HG02981 (cell line): Measurements from ENCODE around the gene CASP10.

Source experiments
- ATAC-seq: cut with Tn5 transposase; IDR thresholded peaks from one replicate; pipeline ENCODE4 v1.9.1; 2021; ENCODE audit warnings: mild to moderate bottlenecking, moderate library complexity; ENCODE audit not compliant: unreplicated experiment

CASP10 gene

DNA sequence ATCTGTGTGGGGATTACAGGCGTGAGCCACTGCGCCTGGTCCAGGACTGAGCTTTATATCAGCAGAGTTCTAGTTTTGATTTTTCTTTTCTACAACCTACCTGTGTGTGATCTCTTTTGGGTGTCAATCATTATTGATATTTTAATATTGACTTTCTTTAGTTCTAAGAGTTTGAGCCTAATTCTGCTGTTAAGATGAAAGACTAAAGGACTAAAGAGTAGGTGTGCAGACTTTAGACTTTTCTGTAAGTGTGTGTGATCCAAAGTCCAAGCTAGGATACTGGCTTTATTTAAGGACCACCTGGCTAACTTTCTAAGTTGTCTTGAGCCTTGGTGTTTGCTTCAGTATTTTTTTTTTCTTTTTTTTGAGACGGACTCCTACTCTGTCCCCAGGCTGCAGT lies 12.4 kb downstream of the CASP10 start:
- no peak for ATAC-seq

DNA sequence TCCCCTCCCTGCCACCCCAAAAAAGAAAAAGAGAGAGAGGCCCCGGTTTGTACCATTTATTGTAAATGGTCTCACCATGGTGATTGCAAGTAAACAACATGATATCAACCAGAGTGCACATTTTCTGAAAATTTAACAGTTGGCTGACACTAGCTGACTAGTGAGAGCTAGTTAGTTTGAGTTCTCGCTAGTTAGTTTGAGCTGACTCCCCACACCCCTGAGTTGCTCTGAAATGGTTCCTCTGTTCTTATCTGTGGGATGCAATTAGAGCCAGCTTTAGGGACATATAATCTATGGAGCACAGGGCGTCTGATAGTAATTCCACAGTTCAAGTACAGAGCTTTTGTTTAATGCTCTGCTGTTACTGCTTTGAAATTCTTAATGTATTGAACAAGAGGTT lies 13.1 kb downstream of the CASP10 start:
- ATAC-seq, result no peak

DNA sequence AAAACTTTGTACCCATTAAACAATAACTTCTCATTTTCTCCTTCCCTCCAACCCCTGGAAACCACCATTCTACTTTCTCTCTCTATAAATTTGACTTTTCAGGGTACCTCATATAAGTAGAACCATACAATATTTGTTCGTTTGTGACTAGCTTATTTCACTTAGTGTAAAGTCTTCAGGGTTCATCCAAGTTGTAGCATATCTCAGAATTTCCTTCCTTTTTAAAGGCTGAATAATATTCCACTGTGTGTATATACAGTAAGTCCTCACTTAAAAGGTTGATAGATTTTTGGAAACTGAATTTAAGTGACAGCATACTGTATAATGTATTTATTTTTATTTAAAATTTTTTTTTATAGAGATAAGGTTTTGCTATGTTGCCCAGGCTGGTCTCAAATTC lies 13.9 kb downstream of the CASP10 start:
- no peak for ATAC-seq

DNA sequence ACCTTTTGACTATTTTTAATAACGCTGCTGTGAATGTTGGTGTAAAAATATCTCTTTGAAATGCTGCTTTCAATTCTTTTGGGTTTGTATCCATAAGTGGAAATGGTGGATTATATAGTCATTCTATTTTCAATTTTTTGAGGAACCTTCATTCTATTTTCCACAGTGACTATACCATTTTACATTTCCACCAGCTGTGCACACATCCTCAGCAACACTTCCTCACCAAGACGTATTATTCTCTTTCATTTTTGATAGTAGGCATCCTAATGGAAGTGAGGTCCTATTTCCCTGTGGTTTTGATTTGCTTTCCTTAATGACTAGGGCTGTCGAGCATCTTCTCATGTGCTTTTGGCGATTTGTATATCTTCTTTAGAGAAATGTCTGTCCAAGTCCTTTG lies 14.8 kb downstream of the CASP10 start:
- ATAC-seq, result no peak

GRCh38 chr2:201199847-201200246 lies 16.9 kb downstream of the CASP10 start:
- ATAC-seq, result no peak

DNA sequence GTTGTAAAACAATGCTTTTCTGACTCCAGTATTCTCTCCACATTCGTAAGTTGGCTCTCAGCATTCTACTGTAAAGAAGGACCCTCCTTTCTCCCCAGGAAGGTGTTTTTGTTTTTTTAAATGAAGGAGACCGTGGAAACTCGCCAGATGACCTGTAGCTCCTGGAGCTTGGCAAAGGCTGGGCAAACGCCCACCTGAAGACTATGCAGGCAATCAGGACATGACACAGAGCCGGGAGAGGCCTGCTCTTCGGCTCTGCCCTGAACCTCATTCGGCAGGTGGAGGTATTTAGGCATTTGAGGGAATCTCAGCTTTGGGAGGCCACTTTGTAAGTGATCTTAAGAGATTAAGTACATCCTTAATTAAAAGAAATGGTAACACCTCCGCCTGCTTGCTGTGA lies 17.4 kb downstream of the CASP10 start:
- no peak for ATAC-seq

DNA sequence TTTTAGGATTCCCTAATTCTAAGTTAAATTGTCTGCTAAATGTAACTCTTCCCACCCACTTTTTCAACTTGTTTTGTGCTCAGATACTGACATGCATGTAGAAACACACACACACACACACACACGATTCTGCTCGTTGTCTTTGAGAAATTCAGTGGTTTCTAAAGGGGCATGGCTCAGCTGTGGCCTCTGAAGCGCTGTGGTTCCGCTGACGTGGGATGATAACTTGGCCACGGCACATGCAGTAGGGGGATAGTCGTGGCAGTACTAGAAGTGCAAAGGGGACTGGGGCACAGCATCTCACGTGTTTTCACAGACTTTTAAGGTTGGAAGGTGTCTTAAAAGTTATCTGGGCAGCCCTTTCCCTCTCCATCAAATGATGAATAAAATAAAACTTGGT lies 18.4 kb downstream of the CASP10 start:
- ATAC-seq, result no peak

- ATAC-seq, result no peak
Measured at GRCh38 chr2:201203916-201204654, 21.1 kb downstream of the CASP10 start.

- no peak for ATAC-seq
Measured at GRCh38 chr2:201204655-201205514, 21.9 kb downstream of the CASP10 start.

DNA sequence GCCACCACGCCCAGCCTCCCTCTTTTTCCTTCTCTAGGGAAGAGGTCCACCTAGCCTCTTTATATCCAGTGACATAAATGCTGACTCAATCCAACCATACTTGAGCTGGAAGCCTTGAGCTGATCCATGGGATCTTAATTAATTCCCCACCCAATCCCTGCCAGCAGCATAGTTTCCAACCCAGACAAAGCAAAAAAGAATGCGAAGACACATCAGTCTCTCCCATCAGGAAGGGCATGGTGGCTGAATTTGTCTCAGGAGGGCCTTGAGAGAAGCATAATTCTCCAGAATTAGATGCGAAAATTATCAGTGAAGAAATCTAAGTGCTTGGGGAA lies 22.5 kb downstream of the CASP10 start:
- ATAC-seq, result no peak

DNA sequence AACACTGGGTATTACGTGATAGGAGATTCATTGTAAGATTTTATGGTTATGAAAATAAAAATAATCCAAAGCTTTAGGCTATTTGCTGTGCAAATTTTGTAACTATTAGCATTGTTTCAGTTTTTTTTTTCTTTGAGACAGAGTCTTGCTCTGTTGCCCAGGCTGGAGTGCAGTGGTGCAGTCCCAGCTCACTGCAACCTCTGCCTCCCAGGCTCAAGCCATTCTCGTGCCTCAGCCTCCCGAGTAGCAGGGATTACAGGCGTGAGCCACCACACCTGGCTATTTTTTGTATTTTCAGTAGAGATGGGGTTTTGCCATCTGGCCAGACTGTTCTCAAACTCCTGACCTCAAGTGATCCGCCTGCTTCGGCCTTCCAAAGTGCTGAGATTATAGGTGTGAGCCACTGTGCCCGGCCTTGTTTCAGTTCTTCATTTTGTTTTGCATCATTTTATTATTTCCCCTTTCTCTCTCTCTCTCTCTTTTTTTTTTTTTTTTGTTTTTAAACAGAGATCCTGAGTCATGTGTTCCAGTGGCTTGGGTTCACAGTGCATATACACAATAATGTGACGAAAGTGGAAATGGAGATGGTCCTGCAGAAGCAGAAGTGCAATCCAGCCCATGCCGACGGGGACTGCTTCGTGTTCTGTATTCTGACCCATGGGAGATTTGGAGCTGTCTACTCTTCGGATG lies 25.8 kb downstream of the CASP10 start:
- ATAC-seq, result peak; percentile 77

DNA sequence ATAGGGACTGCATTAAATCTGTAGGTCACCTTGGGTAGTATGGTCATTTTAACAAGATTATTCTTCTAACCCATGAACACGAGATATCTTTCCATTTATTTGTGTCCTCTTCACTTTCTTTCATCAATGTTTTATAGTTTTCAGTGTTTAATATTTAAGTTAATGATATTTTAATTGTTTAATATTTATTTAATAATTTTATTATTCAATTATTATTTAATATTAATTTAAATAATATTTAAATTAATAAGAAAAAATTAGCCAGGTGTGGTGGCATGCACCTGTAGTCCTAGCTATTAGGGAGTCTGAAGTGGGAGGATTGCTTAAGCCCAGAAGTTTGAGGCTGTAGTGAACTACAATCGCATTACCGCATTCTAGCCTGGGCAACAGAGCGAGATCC lies 33.0 kb downstream of the CASP10 start:
- ATAC-seq, result no peak

- ATAC-seq, result no peak
Measured at GRCh38 chr2:201216918-201217317, 34.0 kb downstream of the CASP10 start.

DNA sequence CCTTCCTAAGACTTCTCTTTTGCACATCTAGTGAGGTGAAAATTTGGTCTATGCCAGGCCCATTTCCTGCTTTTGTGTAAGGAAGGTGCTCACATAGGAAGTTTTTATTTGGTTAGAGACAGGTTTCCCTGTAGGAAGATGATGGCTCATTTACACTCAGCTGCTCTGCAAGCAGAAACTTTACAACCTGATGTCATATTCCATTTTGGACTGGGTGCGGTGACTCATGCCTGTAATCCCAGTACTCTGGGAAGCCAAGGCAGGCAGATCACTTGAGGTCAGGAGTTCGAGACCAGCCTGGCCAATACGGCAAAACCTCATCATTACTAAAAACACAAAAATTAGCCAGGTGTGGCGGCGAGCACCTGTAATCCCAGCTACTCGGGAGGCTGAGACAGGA lies 35.8 kb downstream of the CASP10 start:
- ATAC-seq, result no peak

DNA sequence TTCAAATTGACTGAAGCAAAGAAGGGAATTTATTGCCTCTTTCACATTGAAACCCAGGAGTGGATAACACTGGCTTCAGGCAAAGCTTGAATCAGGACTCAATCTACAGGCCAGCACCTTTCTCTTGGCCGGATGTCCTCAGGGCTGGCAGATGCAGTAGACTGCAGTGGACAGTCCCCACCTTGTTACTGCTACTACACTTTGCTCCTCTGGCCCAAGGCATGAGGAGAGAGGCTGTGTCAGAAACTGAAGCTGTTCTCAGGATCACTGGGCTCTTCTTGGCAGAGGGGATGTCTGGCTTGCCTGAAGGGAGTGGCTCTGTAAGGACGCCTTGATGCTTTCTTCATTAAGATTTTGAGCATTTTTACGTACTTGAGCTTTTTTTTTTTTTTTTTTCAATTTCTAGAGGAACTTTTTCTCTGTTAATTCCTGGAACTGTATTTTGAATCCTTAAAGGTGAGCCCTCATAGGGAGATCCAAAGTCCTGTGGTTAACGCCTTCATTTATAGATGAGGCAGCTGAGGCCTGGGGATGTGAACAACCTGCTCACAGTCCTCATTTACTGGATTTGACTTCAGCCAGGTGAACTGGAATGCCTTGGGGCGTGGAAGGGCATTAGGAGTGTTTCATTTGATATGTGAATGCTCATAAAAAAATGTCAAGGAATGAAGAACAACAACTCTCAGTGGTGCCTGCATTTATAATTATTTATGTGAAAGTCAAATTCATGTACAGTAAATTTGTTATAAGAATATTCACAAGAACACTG lies 36.6 kb downstream of the CASP10 start:
- ATAC-seq, result no peak

DNA sequence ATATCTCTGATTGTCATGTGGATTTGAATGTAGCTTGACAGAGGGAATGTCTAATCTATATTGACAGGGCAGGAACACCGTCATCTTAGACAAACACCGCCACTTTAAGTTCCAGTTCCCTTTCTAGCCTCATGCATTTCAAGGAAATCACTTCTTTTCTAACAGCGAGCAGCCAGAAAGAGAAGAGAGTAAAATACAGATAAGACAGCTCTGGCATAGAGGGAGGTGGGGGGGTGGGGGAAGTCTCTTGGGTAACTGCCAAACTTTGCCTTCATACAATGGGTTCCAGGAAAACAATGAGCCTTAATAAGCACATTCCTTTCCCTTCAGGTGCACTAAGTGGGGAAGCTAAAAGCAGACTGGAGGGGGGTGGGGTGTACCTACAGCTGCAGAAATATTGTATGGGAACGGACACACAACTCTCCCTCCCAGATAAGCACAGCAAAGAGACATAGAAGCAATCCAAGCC lies 37.2 kb downstream of the CASP10 start:
- no peak for ATAC-seq

DNA sequence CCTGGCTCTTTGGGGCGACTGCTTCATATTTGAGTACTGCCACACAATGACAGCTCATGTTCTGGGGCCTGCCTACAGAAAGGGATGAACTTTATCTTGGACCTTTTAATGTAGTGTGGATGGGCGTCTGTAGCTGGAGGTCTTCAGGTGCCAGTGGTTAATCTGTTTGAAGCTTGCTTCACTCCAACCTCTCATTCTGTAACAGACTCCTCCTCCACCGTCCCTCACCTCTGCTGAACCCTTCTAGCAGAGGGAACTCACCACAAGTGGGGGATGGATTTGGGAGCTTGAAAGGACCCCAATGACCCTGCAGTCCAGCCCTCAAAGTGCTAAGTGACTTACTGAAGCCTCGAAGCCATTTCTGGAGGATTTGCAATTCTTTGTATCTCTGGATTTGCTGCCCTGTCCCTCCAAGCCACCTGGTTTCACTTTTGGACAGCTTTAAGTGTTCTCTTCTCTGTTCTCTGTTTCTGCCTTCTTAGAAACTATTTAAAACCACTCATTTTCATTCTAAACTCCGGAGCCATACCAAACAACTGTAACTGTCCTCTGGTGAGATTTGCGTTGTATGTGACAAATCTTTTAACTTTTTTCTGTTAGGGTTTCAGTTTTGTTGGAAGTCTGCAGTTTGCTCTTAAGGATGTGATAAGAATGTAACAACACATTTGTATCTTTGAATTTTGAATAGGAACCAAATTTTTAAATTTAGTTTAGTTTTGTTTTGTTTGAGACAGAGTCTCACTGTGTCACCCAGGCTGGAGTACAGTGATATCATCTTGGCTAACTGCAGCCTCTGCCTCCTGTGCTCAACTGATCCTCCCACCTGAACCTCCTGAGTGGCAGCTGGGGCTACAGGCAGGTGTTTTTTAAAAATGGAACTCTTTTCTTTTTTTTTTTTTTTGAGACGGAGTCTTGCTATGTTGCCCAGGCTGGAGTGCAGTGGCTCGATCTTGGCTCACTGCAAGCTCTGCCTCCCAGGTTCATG lies 40.4 kb downstream of the CASP10 start:
- ATAC-seq, result peak; percentile 94

GRCh38 chr2:201228271-201228911 lies 45.5 kb downstream of the CASP10 start:
- no peak for ATAC-seq

DNA sequence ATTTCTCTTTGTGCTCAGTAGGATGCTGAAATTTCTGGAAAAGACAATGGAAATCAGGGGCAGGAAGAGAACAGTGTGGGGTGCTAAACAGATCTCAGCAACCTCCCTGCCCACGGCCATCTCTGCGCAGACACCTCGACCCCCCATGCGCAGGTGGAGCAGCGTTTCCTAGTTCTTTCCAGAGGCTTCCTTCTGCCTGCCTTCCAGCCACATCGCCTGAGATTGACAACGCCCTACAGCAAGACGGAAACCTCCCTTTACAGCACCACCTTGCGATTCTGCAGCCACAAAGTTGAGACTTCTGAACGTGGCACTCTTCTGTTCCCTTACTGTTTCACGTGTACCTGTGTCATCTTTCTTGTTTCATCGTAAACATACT lies 46.0 kb downstream of the CASP10 start:
- ATAC-seq, result no peak
